GM19240 (cell line): Measurements from ENCODE around the gene AKT1.

ENCODE experiments used
- DNase-seq: peaks from one replicate; pipeline ENCODE4 v3.0.0; 2011; ENCODE audit warnings: low spot score; ENCODE audit not compliant: insufficient read length

AKT1 gene

GRCh38 chr14:104773505-104774452, 21.8 kb downstream of the AKT1 start:
- no peak for DNase-seq

- DNase-seq: no peak
These were observed 22.6 kb downstream of the AKT1 start for GRCh38 chr14:104772707-104773504.

GRCh38 chr14:104771918-104772706, 23.4 kb downstream of the AKT1 start:
- DNase-seq: no peak

GRCh38 chr14:104771374-104771773, 24.2 kb downstream of the AKT1 start:
- no peak for DNase-seq

GRCh38 chr14:104770851-104771272, 24.7 kb downstream of the AKT1 start:
- DNase-seq: no peak

GRCh38 chr14:104770072-104770579, 25.4 kb downstream of the AKT1 start:
- no peak for DNase-seq

GRCh38 chr14:104769324-104770071, 26.1 kb downstream of the AKT1 start:
- DNase-seq: no peak

- DNase-seq: peak; percentile 94
These were observed 26.9 kb downstream of the AKT1 start for GRCh38 chr14:104768437-104769323.

GRCh38 chr14:104767634-104767918, 28.0 kb downstream of the AKT1 start:
- no peak for DNase-seq

GRCh38 chr14:104766863-104767633, 28.5 kb downstream of the AKT1 start:
- DNase-seq: no peak

GRCh38 chr14:104766256-104766862, 29.2 kb downstream of the AKT1 start:
- DNase-seq: no peak

- no peak for DNase-seq
These were observed 30.0 kb downstream of the AKT1 start for GRCh38 chr14:104765517-104765916.

- no peak for DNase-seq
These were observed 36.3 kb downstream of the AKT1 start for GRCh38 chr14:104758981-104759969.

GRCh38 chr14:104757681-104758392, 37.7 kb downstream of the AKT1 start:
- DNase-seq: no peak

- no peak for DNase-seq
These were observed 38.3 kb downstream of the AKT1 start for GRCh38 chr14:104757238-104757585.

GRCh38 chr14:104756477-104757237, 38.9 kb downstream of the AKT1 start:
- DNase-seq: no peak
